Neural progenitor cell (in vitro differentiated cells): ENCODE data around the gene FKBP8. TPM values are rescaled to one million over a fixed set of nuclear protein-coding genes. Genes with fewer than 3 reads are reported as not detected.

Experiments used
- DNase-seq: peaks from one replicate; pipeline ENCODE4 v3.0.0-alpha.2; 2016; ENCODE audit warnings: low spot score
- H2AFZ ChIP-seq: fragments of 200-600 bp; sonication (generic); replicated peaks from 2 replicates; pipeline ENCODE4 v1.6.1; 2016; ENCODE audit warnings: antibody characterized with exemption
- H3F3A ChIP-seq: fragments of 200-600 bp; sonication (generic); 2 replicates; pipeline ENCODE4 v1.6.1; 2016; ENCODE audit warnings: antibody characterized with exemption, low read depth
- H3K27ac ChIP-seq: fragments of 200-600 bp; sonication (generic); 2 replicates; pipeline ENCODE4 v1.5.1; 2016; ENCODE audit warnings: mild to moderate bottlenecking
- H3K27me3 ChIP-seq: fragments of 200-600 bp; sonication (generic); 2 replicates; pipeline ENCODE4 v1.6.1; 2016; ENCODE audit warnings: mild to moderate bottlenecking, moderate library complexity
- H3K36me3 ChIP-seq: fragments of 200-600 bp; sonication (generic); 2 replicates; pipeline ENCODE4 v1.5.1; 2016
- H3K4me1 ChIP-seq: fragments of 200-600 bp; sonication (generic); 2 replicates; pipeline ENCODE4 v1.6.1; 2016; ENCODE audit warnings: mixed run types
- H3K4me2 ChIP-seq: fragments of 200-600 bp; sonication (generic); 2 replicates; pipeline ENCODE4 v1.6.1; 2016
- H3K4me3 ChIP-seq: fragments of 200-600 bp; sonication (generic); 2 replicates; pipeline ENCODE4 v1.5.1; 2016
- H3K79me2 ChIP-seq: fragments of 200-600 bp; sonication (generic); 2 replicates; pipeline ENCODE4 v1.6.1; 2016; ENCODE audit warnings: low read depth
- H3K9ac ChIP-seq: fragments of 200-600 bp; sonication (generic); 2 replicates; pipeline ENCODE4 v1.6.1; 2016
- H3K9me3 ChIP-seq: fragments of 200-600 bp; sonication (generic); 2 replicates; pipeline ENCODE4 v1.5.1; 2016; ENCODE audit warnings: low read depth
- H4K20me1 ChIP-seq: fragments of 200-600 bp; sonication (generic); 2 replicates; pipeline ENCODE4 v1.6.1; 2016; ENCODE audit warnings: low read depth
- H3K27ac Mint-ChIP-seq: 3 replicates; pipeline ENCODE4 v1.8.0; 2021; ENCODE audit warnings: mixed read lengths
- H3K27me3 Mint-ChIP-seq: 2 replicates; pipeline ENCODE4 v1.8.0; 2022; ENCODE audit warnings: low read depth, mild to moderate bottlenecking, inconsistent platforms, moderate library complexity, mixed read lengths; ENCODE audit not compliant: insufficient read depth
- H3K36me3 Mint-ChIP-seq: 3 replicates; pipeline ENCODE4 v1.8.0; 2021; ENCODE audit warnings: mixed read lengths
- H3K4me1 Mint-ChIP-seq: 3 replicates; pipeline ENCODE4 v1.8.0; 2021; ENCODE audit warnings: mixed read lengths
- H3K4me3 Mint-ChIP-seq: 3 replicates; pipeline ENCODE4 v1.8.0; 2021; ENCODE audit warnings: mild to moderate bottlenecking, moderate library complexity, mixed read lengths
- H3K9me3 Mint-ChIP-seq: 3 replicates; pipeline ENCODE4 v1.8.0; 2020; ENCODE audit warnings: mixed read lengths
- EZH2 ChIP-seq: fragments of 200-600 bp; sonication (generic); IDR thresholded peaks from 2 replicates; pipeline ENCODE4 v1.6.1; 2017; ENCODE audit warnings: antibody characterized with exemption, mild to moderate bottlenecking, moderate library complexity
- EZH2phosphoT487 ChIP-seq: fragments of 200-600 bp; sonication (generic); IDR thresholded peaks from 2 replicates; pipeline ENCODE4 v1.6.1; 2017; ENCODE audit warnings: antibody characterized with exemption
- total RNA-seq: library from RNA; depleted of rRNA; stranded (reverse); fragments of >200 nt; gene quantifications from 2 replicates; pipeline ENCODE4 v1.2.3, GENCODE V29; 2015; ENCODE audit warnings: low replicate concordance
- TF ChIP-seq, protein P1 (sequence below): fragments of 200-600 bp; sonication (generic); IDR thresholded peaks from 2 replicates; pipeline ENCODE4 v1.5.1; 2017; ENCODE audit warnings: antibody characterized with exemption, mild to moderate bottlenecking

The FKBP8 gene
- total RNA-seq, 1 donor from 2014 or later, result 115 TPM

DNA sequence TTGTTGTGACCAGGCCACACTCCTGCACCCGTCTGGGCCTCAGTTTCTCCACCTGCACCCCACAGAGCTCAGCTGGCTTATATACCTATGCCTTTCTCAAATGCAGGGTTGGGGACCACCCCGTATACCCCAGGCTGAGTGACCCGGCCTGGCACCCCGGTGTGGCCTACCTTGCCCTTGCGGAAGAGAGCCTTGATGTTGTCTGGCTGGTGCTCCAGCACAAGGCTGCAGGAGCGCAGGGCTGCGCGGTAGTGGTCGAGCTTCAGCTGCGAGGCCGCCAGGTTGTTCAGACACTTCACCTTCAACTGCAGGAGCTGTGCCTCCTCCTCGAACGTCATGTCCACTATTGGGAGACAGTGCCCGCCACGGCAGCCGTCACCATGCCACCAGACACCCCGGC lies 5.9 kb downstream of the FKBP8 start:
- no peak overlapping the region for H3K4me2 ChIP-seq
- H2AFZ ChIP-seq, result no peak overlapping the region
- no peak overlapping the region for H3K27ac Mint-ChIP-seq
- no peak for DNase-seq
- peaks cover 9% of the 10 kb centered on the region for H4K20me1 ChIP-seq
- H3K4me1 Mint-ChIP-seq, result peaks cover 1% of the 10 kb centered on the region
- H3K4me1 ChIP-seq, result no peaks in the 10 kb centered on the region
- peaks cover 10% of the 10 kb centered on the region for H3K36me3 Mint-ChIP-seq
- H3K27me3 ChIP-seq, result no peaks in the 10 kb centered on the region
- no peak overlapping the region for H3K4me3 Mint-ChIP-seq
- peaks cover 18% of the 10 kb centered on the region for H3K79me2 ChIP-seq
- H3K27ac ChIP-seq, result no peak overlapping the region
- H3K9me3 ChIP-seq, result no peaks in the 10 kb centered on the region
- no peak overlapping the region for H3K9ac ChIP-seq
- TF ChIP-seq, protein P1, sequence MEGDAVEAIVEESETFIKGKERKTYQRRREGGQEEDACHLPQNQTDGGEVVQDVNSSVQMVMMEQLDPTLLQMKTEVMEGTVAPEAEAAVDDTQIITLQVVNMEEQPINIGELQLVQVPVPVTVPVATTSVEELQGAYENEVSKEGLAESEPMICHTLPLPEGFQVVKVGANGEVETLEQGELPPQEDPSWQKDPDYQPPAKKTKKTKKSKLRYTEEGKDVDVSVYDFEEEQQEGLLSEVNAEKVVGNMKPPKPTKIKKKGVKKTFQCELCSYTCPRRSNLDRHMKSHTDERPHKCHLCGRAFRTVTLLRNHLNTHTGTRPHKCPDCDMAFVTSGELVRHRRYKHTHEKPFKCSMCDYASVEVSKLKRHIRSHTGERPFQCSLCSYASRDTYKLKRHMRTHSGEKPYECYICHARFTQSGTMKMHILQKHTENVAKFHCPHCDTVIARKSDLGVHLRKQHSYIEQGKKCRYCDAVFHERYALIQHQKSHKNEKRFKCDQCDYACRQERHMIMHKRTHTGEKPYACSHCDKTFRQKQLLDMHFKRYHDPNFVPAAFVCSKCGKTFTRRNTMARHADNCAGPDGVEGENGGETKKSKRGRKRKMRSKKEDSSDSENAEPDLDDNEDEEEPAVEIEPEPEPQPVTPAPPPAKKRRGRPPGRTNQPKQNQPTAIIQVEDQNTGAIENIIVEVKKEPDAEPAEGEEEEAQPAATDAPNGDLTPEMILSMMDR, result no peak
- TF ChIP-seq EZH2phosphoT487, result no peak
- no peak for TF ChIP-seq EZH2
- no peak overlapping the region for H3K4me3 ChIP-seq
- peaks cover 9% of the 10 kb centered on the region for H3K27me3 Mint-ChIP-seq
- H3F3A ChIP-seq, result peaks cover 6% of the 10 kb centered on the region
- H3K36me3 ChIP-seq, result no peaks in the 10 kb centered on the region
- H3K9me3 Mint-ChIP-seq, result no peaks in the 10 kb centered on the region

DNA sequence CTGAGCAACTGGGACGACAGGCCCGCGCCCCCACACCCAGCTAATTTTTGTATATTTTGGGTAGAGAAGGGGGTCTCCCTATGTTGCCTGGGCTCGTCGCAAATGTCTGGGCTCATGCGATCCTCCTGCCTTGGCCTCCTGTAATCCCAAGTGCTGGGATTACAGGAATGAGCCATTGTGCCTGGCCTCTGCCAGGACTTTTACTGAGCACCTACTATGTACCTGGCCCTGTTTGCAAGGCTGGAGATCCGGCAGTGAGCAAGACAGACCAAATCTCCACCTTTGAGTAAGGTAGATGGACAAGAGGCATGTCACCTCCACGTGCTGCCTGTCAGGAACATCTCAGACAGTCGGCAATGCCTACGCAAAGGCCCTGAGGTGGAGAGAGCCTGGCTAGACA lies 6.9 kb downstream of the FKBP8 start:
- Histone ChIP-seq H3K9me3 (no peaks in the 10 kb centered on the region), H4K20me1 (no peaks in the 10 kb centered on the region), H3K9ac (no peak overlapping the region), H3F3A (peaks cover 5% of the 10 kb centered on the region), H3K4me3 (no peak overlapping the region), H3K27ac (no peak overlapping the region), H3K79me2 (peaks cover 8% of the 10 kb centered on the region), H3K4me1 (no peaks in the 10 kb centered on the region), H3K4me2 (no peak overlapping the region), H3K27me3 (no peaks in the 10 kb centered on the region), H3K36me3 (no peaks in the 10 kb centered on the region), H2AFZ (no peak overlapping the region)
- H3K9me3 Mint-ChIP-seq, result no peaks in the 10 kb centered on the region
- no peak for DNase-seq
- H3K27me3 Mint-ChIP-seq, result peaks cover 7% of the 10 kb centered on the region
- no peak overlapping the region for H3K27ac Mint-ChIP-seq
- no peak overlapping the region for H3K4me3 Mint-ChIP-seq
- TF ChIP-seq, protein P1, result no peak
- TF ChIP-seq EZH2phosphoT487, result no peak
- no peak for TF ChIP-seq EZH2
- peaks cover 13% of the 10 kb centered on the region for H3K36me3 Mint-ChIP-seq
- H3K4me1 Mint-ChIP-seq, result no peaks in the 10 kb centered on the region

DNA sequence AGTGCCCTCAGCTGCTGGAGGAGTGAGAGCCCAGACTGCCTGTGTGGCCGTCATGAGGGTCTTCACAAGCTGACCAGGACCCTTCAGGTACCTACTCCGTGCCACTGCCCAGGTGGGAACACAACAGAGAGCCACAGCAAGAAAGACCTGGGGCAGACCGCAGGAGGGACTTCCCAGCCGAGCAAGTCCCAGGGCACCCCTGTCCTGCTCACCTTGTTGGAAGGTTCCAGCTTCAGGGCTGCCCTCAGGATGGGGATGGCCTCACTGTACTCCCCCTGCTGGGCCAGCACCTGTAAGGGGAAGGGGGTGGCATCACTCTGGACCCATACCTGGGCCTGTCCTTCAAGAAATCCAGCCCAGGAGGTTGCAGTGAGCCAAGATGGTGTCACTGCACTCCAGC lies 10.3 kb downstream of the FKBP8 start:
- H3K4me3 Mint-ChIP-seq, result no peak overlapping the region
- H3K27me3 ChIP-seq, result no peaks in the 10 kb centered on the region
- no peaks in the 10 kb centered on the region for H4K20me1 ChIP-seq
- no peak overlapping the region for H3K9ac ChIP-seq
- no peaks in the 10 kb centered on the region for H3K9me3 Mint-ChIP-seq
- H3K79me2 ChIP-seq, result no peaks in the 10 kb centered on the region
- DNase-seq, result no peak
- no peak overlapping the region for H3K4me3 ChIP-seq
- no peaks in the 10 kb centered on the region for H3K36me3 ChIP-seq
- H3K4me2 ChIP-seq, result no peak overlapping the region
- no peak overlapping the region for H2AFZ ChIP-seq
- peaks cover 12% of the 10 kb centered on the region for H3K36me3 Mint-ChIP-seq
- no peaks in the 10 kb centered on the region for H3K9me3 ChIP-seq
- no peaks in the 10 kb centered on the region for H3K4me1 Mint-ChIP-seq
- no peaks in the 10 kb centered on the region for H3K4me1 ChIP-seq
- no peak overlapping the region for H3K27ac Mint-ChIP-seq
- no peaks in the 10 kb centered on the region for H3F3A ChIP-seq
- H3K27me3 Mint-ChIP-seq, result peaks cover 7% of the 10 kb centered on the region
- H3K27ac ChIP-seq, result no peak overlapping the region
- TF ChIP-seq, protein P1, result no peak
- no peak for TF ChIP-seq EZH2phosphoT487
- no peak for TF ChIP-seq EZH2
